ENCODE data around the gene DNAH11. TPM values are rescaled to one million over a fixed set of nuclear protein-coding genes. Genes with fewer than 3 reads are reported as not detected.
A peak's percentile ranks its signal among the peaks of the same experiment; 100 is the strongest.

Gene DNAH11
- total RNA-seq, 1 experiment from 2014 or later, result 1.6 TPM

DNA sequence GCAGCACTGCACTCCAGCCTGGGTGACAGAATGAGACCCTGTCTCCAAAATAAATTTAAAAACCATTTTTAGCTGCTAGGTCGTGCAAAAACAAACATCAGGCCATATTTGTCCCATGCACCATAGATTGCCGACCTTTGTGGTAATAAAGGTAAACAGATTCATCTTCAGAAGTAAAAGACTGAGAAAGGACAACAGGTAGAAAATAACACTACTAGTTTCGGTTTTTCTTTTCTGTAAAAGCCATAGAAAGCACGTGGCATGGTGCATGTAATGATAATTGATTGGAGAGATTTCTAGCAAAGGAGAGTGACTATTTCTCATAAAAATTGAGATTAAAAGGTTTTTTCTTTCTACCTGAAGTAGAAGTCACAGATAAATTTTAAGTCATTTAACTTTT lies 93.9 kb downstream of the DNAH11 start:
- Histone ChIP-seq H3F3A (ENCODE audit: low read length, unreplicated experiment) (no peaks in the 10 kb centered on the region), H3K27me3 (ENCODE audit: low read length) (peaks cover 45% of the 10 kb centered on the region), H4K20me1 (ENCODE audit: low read length) (no peaks in the 10 kb centered on the region), H3K9me2 (replicated peaks; ENCODE audit: low read length) (no peaks in the 10 kb centered on the region), H3K9ac (ENCODE audit: low read length) (no peak overlapping the region), H2AFZ (ENCODE audit: low read length) (no peak overlapping the region), H3K79me2 (ENCODE audit: low read length) (no peaks in the 10 kb centered on the region), H3K9me3 (ENCODE audit: low read length) (no peaks in the 10 kb centered on the region), H3K27ac (ENCODE audit: low read length) (no peak overlapping the region), H3K4me3 (ENCODE audit: low read length) (no peak overlapping the region), H3K4me1 (ENCODE audit: insufficient read depth, low read length) (peaks cover 28% of the 10 kb centered on the region), H3K36me3 (ENCODE audit: low read depth, low read length) (no peaks in the 10 kb centered on the region), H3K4me2 (ENCODE audit: low read length) (no peak overlapping the region)
- CTCF ChIA-PET, result no interaction called here
- TF ChIP-seq, protein P1, sequence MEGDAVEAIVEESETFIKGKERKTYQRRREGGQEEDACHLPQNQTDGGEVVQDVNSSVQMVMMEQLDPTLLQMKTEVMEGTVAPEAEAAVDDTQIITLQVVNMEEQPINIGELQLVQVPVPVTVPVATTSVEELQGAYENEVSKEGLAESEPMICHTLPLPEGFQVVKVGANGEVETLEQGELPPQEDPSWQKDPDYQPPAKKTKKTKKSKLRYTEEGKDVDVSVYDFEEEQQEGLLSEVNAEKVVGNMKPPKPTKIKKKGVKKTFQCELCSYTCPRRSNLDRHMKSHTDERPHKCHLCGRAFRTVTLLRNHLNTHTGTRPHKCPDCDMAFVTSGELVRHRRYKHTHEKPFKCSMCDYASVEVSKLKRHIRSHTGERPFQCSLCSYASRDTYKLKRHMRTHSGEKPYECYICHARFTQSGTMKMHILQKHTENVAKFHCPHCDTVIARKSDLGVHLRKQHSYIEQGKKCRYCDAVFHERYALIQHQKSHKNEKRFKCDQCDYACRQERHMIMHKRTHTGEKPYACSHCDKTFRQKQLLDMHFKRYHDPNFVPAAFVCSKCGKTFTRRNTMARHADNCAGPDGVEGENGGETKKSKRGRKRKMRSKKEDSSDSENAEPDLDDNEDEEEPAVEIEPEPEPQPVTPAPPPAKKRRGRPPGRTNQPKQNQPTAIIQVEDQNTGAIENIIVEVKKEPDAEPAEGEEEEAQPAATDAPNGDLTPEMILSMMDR (conservative IDR thresholded peaks at IDR 0.05; ENCODE audit: low read depth, low read length), result no peak
- TF ChIP-seq EZH2 (IDR thresholded peaks at IDR 0.05; ENCODE audit: low read length, unreplicated experiment) (no peak), EZH2phosphoT487 (IDR thresholded peaks at IDR 0.05; ENCODE audit: borderline replicate concordance, low read length) (no peak)
- POLR2A ChIA-PET (ENCODE audit: unreplicated experiment), result no interaction called here
- DNase-seq, result no peak
- BruUV-seq (replicated peaks), result no TSS peak
- no peak for ATAC-seq
- intact Hi-C loops (cut with micrococcal nuclease), result no loop called here

DNA sequence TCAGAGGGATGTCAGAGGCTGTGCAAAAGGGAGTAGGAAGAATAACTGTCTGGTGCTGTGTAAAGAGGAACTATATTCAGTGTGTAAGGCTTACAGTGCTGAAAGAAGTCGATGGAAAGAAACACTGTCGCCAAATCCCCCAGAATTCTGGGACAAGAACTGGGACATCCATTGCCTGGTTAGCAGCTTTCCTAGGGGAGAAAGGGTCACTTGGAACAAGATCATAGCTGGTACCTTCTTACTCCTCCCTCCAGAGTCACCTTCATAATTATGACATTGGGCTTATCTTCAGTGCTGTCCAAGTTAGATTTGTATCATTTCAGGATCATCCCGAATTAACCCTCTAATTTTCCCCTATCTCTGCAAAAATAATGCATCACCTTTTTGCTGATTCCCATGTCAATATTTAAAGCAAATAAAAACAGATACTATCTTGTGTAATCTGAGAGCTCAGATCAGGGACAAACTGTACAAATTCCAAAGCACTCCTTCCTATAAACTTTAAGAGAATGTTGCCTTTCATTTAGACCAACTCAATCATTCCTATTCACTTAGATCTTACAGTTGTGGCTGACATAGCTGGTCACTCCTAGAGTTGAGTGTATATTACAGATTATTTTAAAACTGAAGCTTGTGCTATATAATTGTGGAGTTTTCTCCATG lies 96.5 kb downstream of the DNAH11 start:
- POLR2A ChIA-PET (ENCODE audit: unreplicated experiment), result interaction anchor here (0.6 kb wide), 1 partner anchor 93 kb away, joined by 3 read pairs; no protein-coding TSS in a partner anchor

More for the DNA sequence above, 96.5 kb downstream of the DNAH11 start:
- H3K4me3 ChIP-seq (ENCODE audit: low read length), result no peak overlapping the region
- CTCF ChIA-PET, result no interaction called here
- no peaks in the 10 kb centered on the region for H3K36me3 ChIP-seq (ENCODE audit: low read depth, low read length)
- TF ChIP-seq EZH2phosphoT487 (IDR thresholded peaks at IDR 0.05; ENCODE audit: borderline replicate concordance, low read length), result no peak
- no peak for TF ChIP-seq EZH2 (IDR thresholded peaks at IDR 0.05; ENCODE audit: low read length, unreplicated experiment)
- TF ChIP-seq, protein P1 (conservative IDR thresholded peaks at IDR 0.05; ENCODE audit: low read depth, low read length), result no peak
- H3K9ac ChIP-seq (ENCODE audit: low read length), result no peak overlapping the region
- BruUV-seq (replicated peaks), result no TSS peak
- intact Hi-C loops (cut with micrococcal nuclease), result no loop called here
- no peaks in the 10 kb centered on the region for H3F3A ChIP-seq (ENCODE audit: low read length, unreplicated experiment)
- peaks cover 30% of the 10 kb centered on the region for H3K4me1 ChIP-seq (ENCODE audit: insufficient read depth, low read length)
- H3K9me2 ChIP-seq (replicated peaks; ENCODE audit: low read length), result no peaks in the 10 kb centered on the region
- H4K20me1 ChIP-seq (ENCODE audit: low read length), result no peaks in the 10 kb centered on the region
- H3K4me2 ChIP-seq (ENCODE audit: low read length), result peak overlapping the region; percentile 18; the same call in 1 of the 2 replicates
- peak; percentile 70 for ATAC-seq
- H3K79me2 ChIP-seq (ENCODE audit: low read length), result no peaks in the 10 kb centered on the region
- DNase-seq, result peak; percentile 40
- peaks cover 64% of the 10 kb centered on the region for H3K27me3 ChIP-seq (ENCODE audit: low read length)
- no peak overlapping the region for H2AFZ ChIP-seq (ENCODE audit: low read length)
- H3K9me3 ChIP-seq (ENCODE audit: low read length), result no peaks in the 10 kb centered on the region
- H3K27ac ChIP-seq (ENCODE audit: low read length), result peak overlapping the region; percentile 14; the same call in 1 of the 2 replicates

Data from PC-3 (cell line).